ENCODE measurements around the gene USP9Y. TPM values are rescaled to one million over a fixed set of nuclear protein-coding genes. Genes with fewer than 3 reads are reported as not detected.

USP9Y gene
- total and polyA plus RNA-seq, 3 donors from 2014 or later = 13.7 to 38.9 (median 36.5) TPM

DNA sequence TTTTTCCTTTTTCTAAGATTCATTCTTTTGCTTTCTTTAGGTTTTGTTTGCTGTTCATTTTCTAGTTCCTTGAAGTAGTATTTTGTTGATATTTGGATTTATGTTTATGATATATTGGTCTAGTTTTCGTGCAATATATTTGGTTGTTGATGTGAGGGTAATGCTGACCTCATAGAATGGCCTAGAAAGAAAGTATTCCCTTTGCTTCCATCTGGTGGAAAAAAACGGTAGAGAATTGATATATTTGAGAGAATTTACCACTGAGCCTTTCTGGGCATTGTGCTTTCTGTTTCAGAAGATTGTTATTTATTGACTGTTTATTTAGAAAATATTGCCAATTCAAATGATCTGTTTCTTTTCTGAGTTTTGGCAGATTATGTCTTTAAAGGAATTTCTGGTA lies 9.4 kb downstream of the USP9Y start:
- 23 to 30% methylated on average over 2 of the region's 2 CpGs for WGBS, 2 donors
- TF ChIP-seq POLR2A (IDR thresholded peaks at IDR 0.05) (no peak), CTCF (IDR thresholded peaks at IDR 0.05) (no peak)
- Histone ChIP-seq H3K36me3 (ENCODE audit: low read depth, missing control alignments) (no peaks in the 10 kb centered on the region), H3K4me1 (no peaks in the 10 kb centered on the region), H3K27me3 (no peaks in the 10 kb centered on the region), H3K4me3 (no peak overlapping the region), H3K9me3 (no peaks in the 10 kb centered on the region), H3K27ac (no peak overlapping the region)
- intact Hi-C loops (cut with DNase I; ENCODE audit: low total_unique reads) = loop anchor here (10.0 kb wide), 1 partner anchor 46 kb away; no protein-coding TSS in a partner anchor
- DNase-seq = no peak

- no peaks in the 10 kb centered on the region for H3K36me3 ChIP-seq (ENCODE audit: low read depth, missing control alignments)
- no peak for TF ChIP-seq POLR2A (IDR thresholded peaks at IDR 0.05)
- no peak for TF ChIP-seq CTCF (IDR thresholded peaks at IDR 0.05)
- H3K9me3 ChIP-seq = no peaks in the 10 kb centered on the region
- no peaks in the 10 kb centered on the region for H3K4me1 ChIP-seq
- intact Hi-C loops (cut with DNase I; ENCODE audit: low total_unique reads) = loop anchor here (10.0 kb wide), 1 partner anchor 51 kb away; no protein-coding TSS in a partner anchor
- no peak for DNase-seq
- H3K4me3 ChIP-seq = no peak overlapping the region
- 88 to 91% methylated on average over 6 of the region's 6 CpGs for WGBS, 2 donors
- H3K27me3 ChIP-seq = no peaks in the 10 kb centered on the region
- H3K27ac ChIP-seq = no peak overlapping the region
Observed at GRCh38 chrY:12715376-12715775, 14.3 kb downstream of the USP9Y start.

GRCh38 chrY:12729746-12730145 lies 28.7 kb downstream of the USP9Y start:
- WGBS, 2 donors = 42 to 55% methylated on average over 2 of the region's 2 CpGs
- no peaks in the 10 kb centered on the region for H3K9me3 ChIP-seq
- H3K36me3 ChIP-seq (ENCODE audit: low read depth, missing control alignments) = no peaks in the 10 kb centered on the region
- H3K4me3 ChIP-seq = no peak overlapping the region
- DNase-seq = no peak
- no peaks in the 10 kb centered on the region for H3K4me1 ChIP-seq
- TF ChIP-seq POLR2A (IDR thresholded peaks at IDR 0.05) (no peak), CTCF (IDR thresholded peaks at IDR 0.05) (no peak)
- H3K27ac ChIP-seq = no peak overlapping the region
- H3K27me3 ChIP-seq = no peaks in the 10 kb centered on the region
- intact Hi-C loops (cut with DNase I; ENCODE audit: low total_unique reads) = no loop called here

DNA sequence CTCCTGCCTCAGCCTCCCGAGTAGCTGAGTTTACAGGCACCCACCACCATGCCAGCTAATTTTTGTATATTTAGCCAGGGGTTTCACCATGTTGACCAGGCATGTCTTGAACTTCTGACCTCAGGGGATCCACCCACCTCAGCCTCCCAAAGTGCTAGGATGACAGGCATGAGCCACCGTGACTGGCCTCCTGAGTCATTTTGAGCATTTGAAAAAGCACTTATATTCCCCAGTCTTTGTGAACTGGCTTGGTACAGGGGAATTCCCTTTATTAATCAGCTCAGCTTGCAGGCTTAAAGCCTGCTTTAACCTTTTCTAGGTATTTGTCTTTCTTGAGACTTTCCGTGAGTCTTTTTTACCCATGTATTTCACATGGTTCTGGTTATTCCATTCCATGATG lies 32.6 kb downstream of the USP9Y start:
- Histone ChIP-seq H3K4me3 (no peak overlapping the region), H3K27ac (no peak overlapping the region), H3K36me3 (ENCODE audit: low read depth, missing control alignments) (no peaks in the 10 kb centered on the region), H3K4me1 (no peaks in the 10 kb centered on the region), H3K9me3 (no peaks in the 10 kb centered on the region), H3K27me3 (no peaks in the 10 kb centered on the region)
- DNase-seq = no peak
- TF ChIP-seq POLR2A (IDR thresholded peaks at IDR 0.05) (no peak), CTCF (IDR thresholded peaks at IDR 0.05) (no peak)
- intact Hi-C loops (cut with DNase I; ENCODE audit: low total_unique reads) = no loop called here
- 63 to 89% methylated on average over 3 of the region's 3 CpGs for WGBS, 2 donors

- intact Hi-C loops (cut with DNase I; ENCODE audit: low total_unique reads) = no loop called here
- Histone ChIP-seq H3K9me3 (no peaks in the 10 kb centered on the region), H3K36me3 (ENCODE audit: low read depth, missing control alignments) (no peaks in the 10 kb centered on the region), H3K27me3 (no peaks in the 10 kb centered on the region), H3K4me1 (no peaks in the 10 kb centered on the region), H3K27ac (no peak overlapping the region), H3K4me3 (no peak overlapping the region)
- no peak for DNase-seq
- no peak for TF ChIP-seq CTCF (IDR thresholded peaks at IDR 0.05)
- TF ChIP-seq POLR2A (IDR thresholded peaks at IDR 0.05) = no peak
- 79 to 80% methylated on average over 2 of the region's 2 CpGs for WGBS, 2 donors
Observed at GRCh38 chrY:12734051-12734450, 33.0 kb downstream of the USP9Y start.

All from testis (tissue), 3 donors.